ENCODE data around the gene PCNX2. TPM values are rescaled to one million over a fixed set of nuclear protein-coding genes. Genes with fewer than 3 reads are reported as not detected.

PCNX2 gene
- total RNA-seq, 1 experiment from 2014 or later = 15.3 TPM

GRCh38 chr1:233253231-233253831, 42.2 kb downstream of the PCNX2 start:
- no peak overlapping the region for H3K27ac ChIP-seq (ENCODE audit: low read depth, low read length)
- no peaks in the 10 kb centered on the region for H3K9me3 ChIP-seq (ENCODE audit: control insufficient read depth in 1 of 2, insufficient read depth in 1 of 2, low read depth in 1 of 2, low read length in 2 of 2)
- ChIA-PET POLR2A (no interaction called here), CTCF (no interaction called here), RAD21 (ENCODE audit: low non-redundant PET in 1 of 2, low total read pairs in 2 of 2, uncharacterized antibody in 2 of 2, unreplicated experiment in 2 of 2) (no interaction called here)
- no peaks in the 10 kb centered on the region for H3K9me2 ChIP-seq (ENCODE audit: insufficient read depth)
- peaks cover 5 to 10% of the 10 kb centered on the region in 2 experiments; a peak in 2 of 4 replicates for H3K36me3 ChIP-seq (ENCODE audit: control insufficient read depth in 1 of 2, insufficient read depth in 2 of 2, low read length in 2 of 2)
- no peak overlapping the region for H2AFZ ChIP-seq (ENCODE audit: low read depth, low read length, poor library complexity, severe bottlenecking)
- H3K4me2 ChIP-seq (ENCODE audit: low read length) = no peak overlapping the region
- H3K4me3 ChIP-seq (replicated peaks in 1 of 2; ENCODE audit: low read depth in 1 of 2, low read length in 2 of 2) = no peak overlapping the region
- no peak overlapping the region for H3K9ac ChIP-seq (ENCODE audit: low read length)
- DNase-seq (ENCODE audit: low read depth, low spot score) (no peak), ATAC-seq (no peak)
- H4K20me1 ChIP-seq (ENCODE audit: insufficient read depth) = no peaks in the 10 kb centered on the region
- TF ChIP-seq SRF (IDR thresholded peaks at IDR 0.05; ENCODE audit: low read depth) (no peak), MAX (IDR thresholded peaks at IDR 0.05) (no peak), TCF7L2 (IDR thresholded peaks at IDR 0.05; ENCODE audit: borderline replicate concordance, extremely low read depth, insufficient read depth, insufficient read length) (no peak), JUND (IDR thresholded peaks at IDR 0.05) (no peak), POLR2AphosphoS5 (IDR thresholded peaks at IDR 0.05; ENCODE audit: low read depth, low read length) (no peak), ELF1 (IDR thresholded peaks at IDR 0.05; ENCODE audit: borderline replicate concordance, low read depth) (no peak), SIN3A (IDR thresholded peaks at IDR 0.05; ENCODE audit: low read depth) (no peak), CBX3 (IDR thresholded peaks at IDR 0.05; ENCODE audit: low read depth) (no peak), REST (IDR thresholded peaks at IDR 0.05; ENCODE audit: low read depth) (no peak), EZH2 (IDR thresholded peaks at IDR 0.05) (no peak), FOSL1 (IDR thresholded peaks at IDR 0.05; ENCODE audit: low read depth) (no peak), CTCF (IDR thresholded peaks at IDR 0.05 in 2 of 3, conservative IDR thresholded peaks at IDR 0.05 in 1 of 3; ENCODE audit: borderline replicate concordance in 1 of 3, insufficient read depth in 1 of 3, low read depth in 2 of 3, low read length in 2 of 3) (no peak)
- TF ChIP-seq, protein P1, sequence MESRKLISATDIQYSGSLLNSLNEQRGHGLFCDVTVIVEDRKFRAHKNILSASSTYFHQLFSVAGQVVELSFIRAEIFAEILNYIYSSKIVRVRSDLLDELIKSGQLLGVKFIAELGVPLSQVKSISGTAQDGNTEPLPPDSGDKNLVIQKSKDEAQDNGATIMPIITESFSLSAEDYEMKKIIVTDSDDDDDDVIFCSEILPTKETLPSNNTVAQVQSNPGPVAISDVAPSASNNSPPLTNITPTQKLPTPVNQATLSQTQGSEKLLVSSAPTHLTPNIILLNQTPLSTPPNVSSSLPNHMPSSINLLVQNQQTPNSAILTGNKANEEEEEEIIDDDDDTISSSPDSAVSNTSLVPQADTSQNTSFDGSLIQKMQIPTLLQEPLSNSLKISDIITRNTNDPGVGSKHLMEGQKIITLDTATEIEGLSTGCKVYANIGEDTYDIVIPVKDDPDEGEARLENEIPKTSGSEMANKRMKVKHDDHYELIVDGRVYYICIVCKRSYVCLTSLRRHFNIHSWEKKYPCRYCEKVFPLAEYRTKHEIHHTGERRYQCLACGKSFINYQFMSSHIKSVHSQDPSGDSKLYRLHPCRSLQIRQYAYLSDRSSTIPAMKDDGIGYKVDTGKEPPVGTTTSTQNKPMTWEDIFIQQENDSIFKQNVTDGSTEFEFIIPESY (IDR thresholded peaks at IDR 0.05; ENCODE audit: extremely low read depth, insufficient replicate concordance, low read length) = no peak
- H3K27me3 ChIP-seq (ENCODE audit: insufficient read depth, low read length) = no peaks in the 10 kb centered on the region
- H3K4me1 ChIP-seq (ENCODE audit: control insufficient read depth in 1 of 2, insufficient read depth in 2 of 2, low read length in 2 of 2) = 0 out of 4 replicates have a peak, but pooled peaks cover 0 to 3% of the 10 kb centered on the region in 2 experiments
- intact Hi-C loops (cut with micrococcal nuclease) = no loop called here
- no TSS peak for BruUV-seq (replicated peaks)
- 0 out of 2 replicates have a peak, but pooled peaks cover 3% of the 10 kb centered on the region for H3K79me2 ChIP-seq (ENCODE audit: insufficient read depth, low read length)

All from HCT116 (cell line).